GM13976 (cell line): Measurements from ENCODE around the gene ICE2.
A peak's percentile ranks its signal among the peaks of the same experiment; 100 is the strongest.

Source experiments
- DNase-seq: peaks from one replicate; pipeline ENCODE4 v3.0.0; 2012; ENCODE audit warnings: low spot score
- CTCF ChIP-seq: IDR thresholded peaks from 2 replicates; pipeline ENCODE4 v1.5.1; 2012; ENCODE audit warnings: borderline replicate concordance, mild to moderate bottlenecking; ENCODE audit not compliant: insufficient read depth; ENCODE audit errors: extremely low read depth, missing control alignments, control extremely low read depth
- in situ Hi-C: fragments of 300-500 bp; cut with MboI; formaldehyde crosslinking; loops from one replicate; pipeline ENCODE4 v1.12.0; 2022; ENCODE audit warnings: low sequenced_read_pairs, mixed read lengths, inconsistent platforms; ENCODE audit not compliant: unreplicated experiment

Gene ICE2

GRCh38 chr15:60478566-60479360, at the start of gene ICE2:
Gene ICE2, minus strand, starts transcription at chr15:60479142. Its CDS starts 1,165 bp downstream, at chr15:60477977.
- no peak for TF ChIP-seq CTCF
- in situ Hi-C loops, result no loop called here
- DNase-seq, result peak; percentile 90

- TF ChIP-seq CTCF, result no peak
- in situ Hi-C loops, result no loop called here
- no peak for DNase-seq
These were observed 49.6 kb upstream of the ICE2 start for GRCh38 chr15:60528530-60528929.

GRCh38 chr15:60527456-60527855, 48.5 kb upstream of the ICE2 start:
- TF ChIP-seq CTCF, result no peak
- no peak for DNase-seq
- in situ Hi-C loops, result no loop called here

- in situ Hi-C loops, result no loop called here
- DNase-seq, result no peak
- TF ChIP-seq CTCF, result no peak
These were observed 47.2 kb upstream of the ICE2 start for GRCh38 chr15:60526127-60526616.

GRCh38 chr15:60525341-60526039, 46.5 kb upstream of the ICE2 start:
- in situ Hi-C loops, result no loop called here
- DNase-seq, result no peak
- no peak for TF ChIP-seq CTCF

- TF ChIP-seq CTCF, result no peak
- DNase-seq, result no peak
- in situ Hi-C loops, result no loop called here
These were observed 44.1 kb upstream of the ICE2 start for GRCh38 chr15:60523056-60523455.
